ENCODE measurements around the gene SPPL2B. TPM values are rescaled to one million over a fixed set of nuclear protein-coding genes. Genes with fewer than 3 reads are reported as not detected.
A peak's percentile ranks its signal among the peaks of the same experiment; 100 is the strongest.

Gene SPPL2B
- total RNA-seq, 1 donor from 2014 or later: 119 TPM

GRCh38 chr19:2382530-2383222 is 54.2 kb downstream of the SPPL2B start:
- Mint-ChIP-seq H3K36me3 (ENCODE audit: low read depth) (peaks cover 7% of the 10 kb centered on the region), H3K27ac (ENCODE audit: unreplicated experiment) (no peak overlapping the region), H3K27me3 (ENCODE audit: low read depth) (peaks cover 3% of the 10 kb centered on the region), H3K4me1 (peaks cover 44% of the 10 kb centered on the region), H3K9me3 (peaks cover 11% of the 10 kb centered on the region), H3K4me3 (no peak overlapping the region)
- no peak for DNase-seq (ENCODE audit: low read depth, low spot score)
- TF ChIP-seq, protein P1, sequence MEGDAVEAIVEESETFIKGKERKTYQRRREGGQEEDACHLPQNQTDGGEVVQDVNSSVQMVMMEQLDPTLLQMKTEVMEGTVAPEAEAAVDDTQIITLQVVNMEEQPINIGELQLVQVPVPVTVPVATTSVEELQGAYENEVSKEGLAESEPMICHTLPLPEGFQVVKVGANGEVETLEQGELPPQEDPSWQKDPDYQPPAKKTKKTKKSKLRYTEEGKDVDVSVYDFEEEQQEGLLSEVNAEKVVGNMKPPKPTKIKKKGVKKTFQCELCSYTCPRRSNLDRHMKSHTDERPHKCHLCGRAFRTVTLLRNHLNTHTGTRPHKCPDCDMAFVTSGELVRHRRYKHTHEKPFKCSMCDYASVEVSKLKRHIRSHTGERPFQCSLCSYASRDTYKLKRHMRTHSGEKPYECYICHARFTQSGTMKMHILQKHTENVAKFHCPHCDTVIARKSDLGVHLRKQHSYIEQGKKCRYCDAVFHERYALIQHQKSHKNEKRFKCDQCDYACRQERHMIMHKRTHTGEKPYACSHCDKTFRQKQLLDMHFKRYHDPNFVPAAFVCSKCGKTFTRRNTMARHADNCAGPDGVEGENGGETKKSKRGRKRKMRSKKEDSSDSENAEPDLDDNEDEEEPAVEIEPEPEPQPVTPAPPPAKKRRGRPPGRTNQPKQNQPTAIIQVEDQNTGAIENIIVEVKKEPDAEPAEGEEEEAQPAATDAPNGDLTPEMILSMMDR (conservative IDR thresholded peaks at IDR 0.05): no peak

DNA sequence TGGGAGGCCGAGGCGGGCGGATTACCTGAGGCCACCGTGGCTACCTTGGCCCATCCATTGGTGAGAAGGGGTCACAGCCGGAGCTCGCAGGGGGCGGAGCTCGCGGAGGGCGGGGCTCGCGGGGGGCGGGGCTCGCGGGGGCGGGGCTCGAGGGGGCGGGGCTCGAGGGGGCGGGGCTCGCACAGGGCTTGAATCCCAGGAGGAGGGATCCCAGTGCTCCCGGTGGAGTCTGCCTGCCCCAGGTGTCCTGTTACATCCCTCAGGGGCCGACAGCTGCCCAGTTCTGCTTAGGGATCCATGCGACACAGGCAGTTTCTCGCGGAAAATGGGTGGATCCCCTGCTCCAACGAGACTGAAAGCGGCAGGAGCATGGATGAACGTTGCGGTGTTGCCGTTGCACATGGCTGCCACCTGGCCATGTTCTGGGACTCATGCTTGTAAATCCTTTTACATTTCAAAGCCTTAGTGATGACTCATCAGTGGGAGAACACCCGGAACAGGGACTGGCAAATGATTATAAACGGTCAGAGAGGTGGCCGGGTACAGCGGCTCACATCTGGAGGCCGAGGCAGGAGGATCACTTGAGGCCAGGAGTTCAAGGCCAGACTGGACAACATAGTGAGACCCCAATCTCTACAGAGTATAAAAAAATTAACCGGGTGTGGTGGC is 56.7 kb downstream of the SPPL2B start:
- Mint-ChIP-seq H3K4me3 (no peak overlapping the region), H3K36me3 (ENCODE audit: low read depth) (peaks cover 7% of the 10 kb centered on the region), H3K27me3 (ENCODE audit: low read depth) (peaks cover 3% of the 10 kb centered on the region), H3K9me3 (peaks cover 8% of the 10 kb centered on the region), H3K27ac (ENCODE audit: unreplicated experiment) (peak overlapping the region; percentile 43), H3K4me1 (peaks cover 43% of the 10 kb centered on the region)
- TF ChIP-seq, protein P1 (conservative IDR thresholded peaks at IDR 0.05): peak; percentile 16
- DNase-seq (ENCODE audit: low read depth, low spot score): peak; percentile 26

DNA sequence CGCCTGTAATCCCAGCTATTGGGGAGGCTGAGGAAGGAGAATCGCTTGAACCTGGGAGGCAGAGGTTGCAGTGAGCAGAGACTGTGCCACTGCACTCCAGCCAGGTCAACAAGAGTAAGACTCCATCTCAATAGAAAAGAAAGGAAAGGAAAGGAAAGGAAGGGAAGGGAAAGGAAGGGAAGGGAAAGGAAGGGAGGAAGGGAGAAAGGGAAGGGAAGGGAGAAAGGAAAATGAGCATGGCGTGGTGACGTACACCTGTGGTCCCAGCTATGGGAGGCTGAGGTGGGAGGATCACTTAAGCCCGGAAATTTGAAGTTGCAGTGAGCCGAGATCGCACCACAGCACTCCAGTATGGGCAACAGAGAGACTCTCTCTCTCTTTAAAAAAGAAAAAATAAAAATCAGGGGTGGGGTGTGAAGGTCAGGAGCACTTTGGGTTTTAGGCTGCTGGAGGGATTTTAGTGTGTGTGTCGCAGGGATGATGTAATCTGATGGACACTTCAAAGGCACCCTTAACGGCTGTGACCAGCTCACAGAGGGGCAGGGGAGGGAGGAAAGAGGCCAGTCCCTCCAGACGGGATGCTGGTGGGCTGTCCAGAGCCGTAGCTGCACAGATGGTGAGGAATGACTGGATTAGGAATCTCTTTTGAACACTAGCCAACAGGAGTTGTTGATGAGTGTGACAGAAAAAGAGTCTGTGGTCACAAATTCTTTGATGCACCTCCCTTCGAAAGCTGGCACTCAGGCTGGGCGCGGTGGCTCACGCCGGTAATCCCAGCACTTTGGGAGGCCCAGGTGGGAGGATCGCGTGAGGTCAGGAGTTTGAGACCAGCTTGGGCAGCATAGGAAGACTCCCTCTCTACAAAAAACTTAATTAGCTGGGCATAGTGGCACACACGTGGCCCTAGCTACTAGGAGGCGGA is 59.1 kb downstream of the SPPL2B start:
- H3K27me3 Mint-ChIP-seq (ENCODE audit: low read depth): peaks cover 2% of the 10 kb centered on the region
- no peaks in the 10 kb centered on the region for H3K9me3 Mint-ChIP-seq
- no peaks in the 10 kb centered on the region for H3K36me3 Mint-ChIP-seq (ENCODE audit: low read depth)
- peak overlapping the region; percentile 27 for H3K4me3 Mint-ChIP-seq
- DNase-seq (ENCODE audit: low read depth, low spot score): no peak
- H3K27ac Mint-ChIP-seq (ENCODE audit: unreplicated experiment): peak overlapping the region; percentile 62
- TF ChIP-seq, protein P1 (conservative IDR thresholded peaks at IDR 0.05): no peak
- peaks cover 26% of the 10 kb centered on the region for H3K4me1 Mint-ChIP-seq

- H3K4me1 Mint-ChIP-seq: peaks cover 19% of the 10 kb centered on the region
- TF ChIP-seq, protein P1 (conservative IDR thresholded peaks at IDR 0.05): no peak
- no peak for DNase-seq (ENCODE audit: low read depth, low spot score)
- no peaks in the 10 kb centered on the region for H3K36me3 Mint-ChIP-seq (ENCODE audit: low read depth)
- peaks cover 6% of the 10 kb centered on the region for H3K27me3 Mint-ChIP-seq (ENCODE audit: low read depth)
- no peak overlapping the region for H3K27ac Mint-ChIP-seq (ENCODE audit: unreplicated experiment)
- H3K4me3 Mint-ChIP-seq: no peak overlapping the region
- H3K9me3 Mint-ChIP-seq: peaks cover 2% of the 10 kb centered on the region
These were observed 61.1 kb downstream of the SPPL2B start for GRCh38 chr19:2389594-2389993.

GRCh38 chr19:2391118-2391725 is 62.7 kb downstream of the SPPL2B start:
- H3K36me3 Mint-ChIP-seq (ENCODE audit: low read depth): no peaks in the 10 kb centered on the region
- H3K27me3 Mint-ChIP-seq (ENCODE audit: low read depth): peaks cover 6% of the 10 kb centered on the region
- no peak overlapping the region for H3K27ac Mint-ChIP-seq (ENCODE audit: unreplicated experiment)
- H3K4me3 Mint-ChIP-seq: no peak overlapping the region
- peaks cover 2% of the 10 kb centered on the region for H3K9me3 Mint-ChIP-seq
- no peak for DNase-seq (ENCODE audit: low read depth, low spot score)
- peaks cover 14% of the 10 kb centered on the region for H3K4me1 Mint-ChIP-seq
- TF ChIP-seq, protein P1 (conservative IDR thresholded peaks at IDR 0.05): peak; percentile 88

Measured in neural crest cell (in vitro differentiated cells).